ENCODE measurements around the gene OLFM3.

The OLFM3 gene

GRCh38 chr1:101975371-101975770, 21.4 kb downstream of the OLFM3 start:
- Histone ChIP-seq H3K36me3 (ENCODE audit: control insufficient read depth, insufficient read depth, low read length) (no peaks in the 10 kb centered on the region), H3K4me3 (ENCODE audit: low read length) (no peak overlapping the region), H3K9ac (ENCODE audit: low read length) (no peak overlapping the region), H3K27me3 (ENCODE audit: control insufficient read depth, insufficient read depth, low read length) (no peaks in the 10 kb centered on the region), H3K9me3 (ENCODE audit: control insufficient read depth, low read length) (no peaks in the 10 kb centered on the region), H3K4me1 (ENCODE audit: control insufficient read depth, insufficient read depth, low read length) (no peaks in the 10 kb centered on the region)

GRCh38 chr1:101974599-101975274, 22.0 kb downstream of the OLFM3 start:
- Histone ChIP-seq H3K9ac (ENCODE audit: low read length) (no peak overlapping the region), H3K9me3 (ENCODE audit: control insufficient read depth, low read length) (no peaks in the 10 kb centered on the region), H3K36me3 (ENCODE audit: control insufficient read depth, insufficient read depth, low read length) (no peaks in the 10 kb centered on the region), H3K4me3 (ENCODE audit: low read length) (no peak overlapping the region), H3K4me1 (ENCODE audit: control insufficient read depth, insufficient read depth, low read length) (no peaks in the 10 kb centered on the region), H3K27me3 (ENCODE audit: control insufficient read depth, insufficient read depth, low read length) (no peaks in the 10 kb centered on the region)

- Histone ChIP-seq H3K9ac (ENCODE audit: low read length) (no peak overlapping the region), H3K4me3 (ENCODE audit: low read length) (no peak overlapping the region), H3K4me1 (ENCODE audit: control insufficient read depth, insufficient read depth, low read length) (no peaks in the 10 kb centered on the region), H3K9me3 (ENCODE audit: control insufficient read depth, low read length) (no peaks in the 10 kb centered on the region), H3K27me3 (ENCODE audit: control insufficient read depth, insufficient read depth, low read length) (no peaks in the 10 kb centered on the region), H3K36me3 (ENCODE audit: control insufficient read depth, insufficient read depth, low read length) (no peaks in the 10 kb centered on the region)
These were observed 25.4 kb downstream of the OLFM3 start for GRCh38 chr1:101971304-101971703.

GRCh38 chr1:101967871-101968270, 28.9 kb downstream of the OLFM3 start:
- Histone ChIP-seq H3K9me3 (ENCODE audit: control insufficient read depth, low read length) (no peaks in the 10 kb centered on the region), H3K36me3 (ENCODE audit: control insufficient read depth, insufficient read depth, low read length) (no peaks in the 10 kb centered on the region), H3K4me3 (ENCODE audit: low read length) (no peak overlapping the region), H3K4me1 (ENCODE audit: control insufficient read depth, insufficient read depth, low read length) (no peaks in the 10 kb centered on the region), H3K9ac (ENCODE audit: low read length) (no peak overlapping the region), H3K27me3 (ENCODE audit: control insufficient read depth, insufficient read depth, low read length) (no peaks in the 10 kb centered on the region)

GRCh38 chr1:101965341-101965740, 31.4 kb downstream of the OLFM3 start:
- no peak overlapping the region for H3K4me3 ChIP-seq (ENCODE audit: low read length)
- no peaks in the 10 kb centered on the region for H3K4me1 ChIP-seq (ENCODE audit: control insufficient read depth, insufficient read depth, low read length)
- no peaks in the 10 kb centered on the region for H3K9me3 ChIP-seq (ENCODE audit: control insufficient read depth, low read length)
- H3K9ac ChIP-seq (ENCODE audit: low read length) = no peak overlapping the region
- H3K27me3 ChIP-seq (ENCODE audit: control insufficient read depth, insufficient read depth, low read length) = no peaks in the 10 kb centered on the region
- no peaks in the 10 kb centered on the region for H3K36me3 ChIP-seq (ENCODE audit: control insufficient read depth, insufficient read depth, low read length)

GRCh38 chr1:101964708-101965107, 32.0 kb downstream of the OLFM3 start:
- no peaks in the 10 kb centered on the region for H3K36me3 ChIP-seq (ENCODE audit: control insufficient read depth, insufficient read depth, low read length)
- no peaks in the 10 kb centered on the region for H3K9me3 ChIP-seq (ENCODE audit: control insufficient read depth, low read length)
- H3K27me3 ChIP-seq (ENCODE audit: control insufficient read depth, insufficient read depth, low read length) = no peaks in the 10 kb centered on the region
- no peaks in the 10 kb centered on the region for H3K4me1 ChIP-seq (ENCODE audit: control insufficient read depth, insufficient read depth, low read length)
- no peak overlapping the region for H3K9ac ChIP-seq (ENCODE audit: low read length)
- H3K4me3 ChIP-seq (ENCODE audit: low read length) = no peak overlapping the region

- Histone ChIP-seq H3K27me3 (ENCODE audit: control insufficient read depth, insufficient read depth, low read length) (no peaks in the 10 kb centered on the region), H3K36me3 (ENCODE audit: control insufficient read depth, insufficient read depth, low read length) (no peaks in the 10 kb centered on the region), H3K4me1 (ENCODE audit: control insufficient read depth, insufficient read depth, low read length) (no peaks in the 10 kb centered on the region), H3K9me3 (ENCODE audit: control insufficient read depth, low read length) (no peaks in the 10 kb centered on the region), H3K9ac (ENCODE audit: low read length) (no peak overlapping the region), H3K4me3 (ENCODE audit: low read length) (no peak overlapping the region)
These were observed 36.6 kb downstream of the OLFM3 start for GRCh38 chr1:101960142-101960541.

- H3K9me3 ChIP-seq (ENCODE audit: control insufficient read depth, low read length) = no peaks in the 10 kb centered on the region
- no peak overlapping the region for H3K9ac ChIP-seq (ENCODE audit: low read length)
- H3K4me3 ChIP-seq (ENCODE audit: low read length) = no peak overlapping the region
- no peaks in the 10 kb centered on the region for H3K27me3 ChIP-seq (ENCODE audit: control insufficient read depth, insufficient read depth, low read length)
- no peaks in the 10 kb centered on the region for H3K4me1 ChIP-seq (ENCODE audit: control insufficient read depth, insufficient read depth, low read length)
- H3K36me3 ChIP-seq (ENCODE audit: control insufficient read depth, insufficient read depth, low read length) = no peaks in the 10 kb centered on the region
These were observed 37.3 kb downstream of the OLFM3 start for GRCh38 chr1:101959456-101959855.

- no peak overlapping the region for H3K4me3 ChIP-seq (ENCODE audit: low read length)
- no peaks in the 10 kb centered on the region for H3K36me3 ChIP-seq (ENCODE audit: control insufficient read depth, insufficient read depth, low read length)
- H3K9me3 ChIP-seq (ENCODE audit: control insufficient read depth, low read length) = no peaks in the 10 kb centered on the region
- no peaks in the 10 kb centered on the region for H3K27me3 ChIP-seq (ENCODE audit: control insufficient read depth, insufficient read depth, low read length)
- H3K4me1 ChIP-seq (ENCODE audit: control insufficient read depth, insufficient read depth, low read length) = no peaks in the 10 kb centered on the region
- no peak overlapping the region for H3K9ac ChIP-seq (ENCODE audit: low read length)
These were observed 39.0 kb downstream of the OLFM3 start for GRCh38 chr1:101957771-101958170.

GRCh38 chr1:101953623-101954022, 43.1 kb downstream of the OLFM3 start:
- H3K36me3 ChIP-seq (ENCODE audit: control insufficient read depth, insufficient read depth, low read length) = no peaks in the 10 kb centered on the region
- no peaks in the 10 kb centered on the region for H3K4me1 ChIP-seq (ENCODE audit: control insufficient read depth, insufficient read depth, low read length)
- H3K27me3 ChIP-seq (ENCODE audit: control insufficient read depth, insufficient read depth, low read length) = no peaks in the 10 kb centered on the region
- no peak overlapping the region for H3K9ac ChIP-seq (ENCODE audit: low read length)
- H3K4me3 ChIP-seq (ENCODE audit: low read length) = no peak overlapping the region
- H3K9me3 ChIP-seq (ENCODE audit: control insufficient read depth, low read length) = no peaks in the 10 kb centered on the region

GRCh38 chr1:101945884-101946283, 50.8 kb downstream of the OLFM3 start:
- Histone ChIP-seq H3K4me3 (ENCODE audit: low read length) (no peak overlapping the region), H3K27me3 (ENCODE audit: control insufficient read depth, insufficient read depth, low read length) (no peaks in the 10 kb centered on the region), H3K9ac (ENCODE audit: low read length) (no peak overlapping the region), H3K4me1 (ENCODE audit: control insufficient read depth, insufficient read depth, low read length) (no peaks in the 10 kb centered on the region), H3K9me3 (ENCODE audit: control insufficient read depth, low read length) (no peaks in the 10 kb centered on the region), H3K36me3 (ENCODE audit: control insufficient read depth, insufficient read depth, low read length) (no peaks in the 10 kb centered on the region)

- H3K4me3 ChIP-seq (ENCODE audit: low read length) = no peak overlapping the region
- H3K36me3 ChIP-seq (ENCODE audit: control insufficient read depth, insufficient read depth, low read length) = no peaks in the 10 kb centered on the region
- H3K9ac ChIP-seq (ENCODE audit: low read length) = no peak overlapping the region
These were observed 53.5 kb downstream of the OLFM3 start for GRCh38 chr1:101943237-101943636.

More at GRCh38 chr1:101943237-101943636, 53.5 kb downstream of the OLFM3 start:
- no peaks in the 10 kb centered on the region for H3K4me1 ChIP-seq (ENCODE audit: control insufficient read depth, insufficient read depth, low read length)
- no peaks in the 10 kb centered on the region for H3K9me3 ChIP-seq (ENCODE audit: control insufficient read depth, low read length)
- H3K27me3 ChIP-seq (ENCODE audit: control insufficient read depth, insufficient read depth, low read length) = no peaks in the 10 kb centered on the region
